Peyer's patch (tissue), 4 donors: ENCODE data around the gene SLC4A1AP. TPM values are rescaled to one million over a fixed set of nuclear protein-coding genes. Genes with fewer than 3 reads are reported as not detected.

ENCODE experiments used
- DNase-seq, 3 donors: peaks; one replicate each; pipeline ENCODE4 v3.0.0-alpha.2; 2017 to 2019
- H3K27ac ChIP-seq, 4 donors: fragments of 200-600 bp; sonication (generic); one replicate each; pipeline ENCODE4 v1.5.1; 2016 to 2019
- H3K27me3 ChIP-seq, 2 donors: fragments of 200-600 bp; sonication (generic); one replicate each; pipeline ENCODE4 v1.5.1; 2019
- H3K36me3 ChIP-seq, 3 donors: fragments of 200-600 bp; sonication (generic); one replicate each; pipeline ENCODE4 v1.5.1; 2016 to 2019
- H3K4me1 ChIP-seq, 4 donors: fragments of 200-600 bp; sonication (generic); one replicate each; pipeline ENCODE4 v1.5.1; 2016 to 2019
- H3K4me3 ChIP-seq, 4 donors: fragments of 200-600 bp; sonication (generic); 1 replicate in 3 of 4; 2 replicates in 1 of 4; pipeline ENCODE4 v1.5.1; 2016 to 2019; ENCODE audit warnings: mild to moderate bottlenecking in 1 of 4
- H3K9me3 ChIP-seq, 4 donors: fragments of 200-600 bp; sonication (generic); one replicate each; pipeline ENCODE4 v1.5.1; 2016 to 2019; ENCODE audit warnings: mild to moderate bottlenecking in 1 of 4
- POLR2A ChIP-seq, 2 donors: fragments of 450-650 bp; IDR thresholded peaks; one replicate each; pipeline ENCODE4 v1.5.1; 2017; ENCODE audit warnings: antibody characterized with exemption in 2 of 2, mild to moderate bottlenecking in 2 of 2, moderate library complexity in 2 of 2
- small RNA-seq, 2 donors: library from RNA; depleted of rRNA; stranded (forward); fragments of <200 nt; gene quantifications; one replicate each; pipeline ENCODE3, GENCODE V24; 2016
- total RNA-seq, 4 donors: library from RNA; depleted of rRNA; stranded (reverse); fragments of >200 nt; gene quantifications; one replicate each; pipeline ENCODE4 v1.1.0, GENCODE V29; 2016
- TF ChIP-seq, protein P1 (sequence below), 6 experiments: fragments of 450-650 bp in 4 of 6; fragments of 200-600 bp in 2 of 6; sonication (generic) in 1 of 6; IDR thresholded peaks; one replicate each; pipeline ENCODE4 v1.5.1; 2017 to 2019; ENCODE audit warnings: antibody characterized with exemption in 6 of 6, mild to moderate bottlenecking in 3 of 6, moderate library complexity in 1 of 6

SLC4A1AP gene
- total RNA-seq, 4 donors from 2014 or later: 18.6 to 47.0 (median 21.9) TPM

DNA sequence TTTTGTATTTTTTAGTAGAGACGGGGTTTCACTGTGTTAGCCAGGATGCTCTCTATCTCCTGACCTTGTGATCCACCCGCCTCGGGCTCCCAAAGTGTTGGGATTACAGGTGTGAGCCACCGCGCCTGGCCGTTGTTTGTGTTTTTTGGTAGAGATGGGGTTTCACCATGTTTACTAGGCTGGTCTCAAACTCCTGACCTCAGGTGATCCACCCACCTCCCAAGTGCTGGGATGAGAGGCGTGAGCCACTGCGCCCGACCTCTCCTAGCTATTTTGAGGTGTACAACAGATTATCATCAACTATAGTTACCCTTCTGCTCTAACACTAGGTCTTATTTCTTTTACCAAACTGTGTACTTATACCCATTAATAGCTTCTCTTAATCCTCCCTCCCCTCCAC, 78.9 kb downstream of the SLC4A1AP start:
- Histone ChIP-seq H3K27ac (no peak overlapping the region), H3K9me3 (no peaks in the 10 kb centered on the region), H3K27me3 (no peaks in the 10 kb centered on the region), H3K36me3 (no peaks in the 10 kb centered on the region), H3K4me1 (peaks cover 0 to 6% (median 4%) of the 10 kb centered on the region in 4 donors), H3K4me3 (no peak overlapping the region)
- TF ChIP-seq, protein P1, sequence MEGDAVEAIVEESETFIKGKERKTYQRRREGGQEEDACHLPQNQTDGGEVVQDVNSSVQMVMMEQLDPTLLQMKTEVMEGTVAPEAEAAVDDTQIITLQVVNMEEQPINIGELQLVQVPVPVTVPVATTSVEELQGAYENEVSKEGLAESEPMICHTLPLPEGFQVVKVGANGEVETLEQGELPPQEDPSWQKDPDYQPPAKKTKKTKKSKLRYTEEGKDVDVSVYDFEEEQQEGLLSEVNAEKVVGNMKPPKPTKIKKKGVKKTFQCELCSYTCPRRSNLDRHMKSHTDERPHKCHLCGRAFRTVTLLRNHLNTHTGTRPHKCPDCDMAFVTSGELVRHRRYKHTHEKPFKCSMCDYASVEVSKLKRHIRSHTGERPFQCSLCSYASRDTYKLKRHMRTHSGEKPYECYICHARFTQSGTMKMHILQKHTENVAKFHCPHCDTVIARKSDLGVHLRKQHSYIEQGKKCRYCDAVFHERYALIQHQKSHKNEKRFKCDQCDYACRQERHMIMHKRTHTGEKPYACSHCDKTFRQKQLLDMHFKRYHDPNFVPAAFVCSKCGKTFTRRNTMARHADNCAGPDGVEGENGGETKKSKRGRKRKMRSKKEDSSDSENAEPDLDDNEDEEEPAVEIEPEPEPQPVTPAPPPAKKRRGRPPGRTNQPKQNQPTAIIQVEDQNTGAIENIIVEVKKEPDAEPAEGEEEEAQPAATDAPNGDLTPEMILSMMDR (IDR thresholded peaks at IDR 0.05): no peak
- TF ChIP-seq POLR2A (IDR thresholded peaks at IDR 0.05): no peak
- no peak for DNase-seq

Small RNA genes within 50 kb of the gene (small RNA-seq; reads per million reads assigned to genes)
- 0 reads per million in 2 donors for gene RF00340

Other genes with a start within 250 kb of the SLC4A1AP start
- 10 to 100 TPM; 51.3 to 75.9 (median 63.6) TPM for gene NRBP1, start 235.3 kb upstream of the SLC4A1AP start, total RNA-seq
- gene KRTCAP3, start 221.5 kb upstream of the SLC4A1AP start, total RNA-seq: 100 to 1,000 TPM in 1 of 4 donors, 10 to 100 TPM in 2, 1 to 10 TPM in 1; 7.4 to 109 (median 73.9) TPM
- 10 to 100 TPM; 38.8 to 86.5 (median 65.3) TPM for gene IFT172, start 174.1 kb upstream of the SLC4A1AP start, total RNA-seq
- 1 to 10 TPM in 2 of 4 donors, not detected in 2; 2.0 to 3.2 TPM for gene FNDC4, start 168.7 kb upstream of the SLC4A1AP start, total RNA-seq
- under 1 TPM in 2 of 4 donors, not detected in 2; 0.53 to 0.94 TPM for gene GCKR, start 167.1 kb upstream of the SLC4A1AP start, total RNA-seq
- 100 to 1,000 TPM in 1 of 4 donors, 10 to 100 TPM in 3; 29.1 to 115 (median 37.1) TPM for gene ZNF512, start 80.8 kb upstream of the SLC4A1AP start, total RNA-seq
- gene CCDC121, start 34.9 kb upstream of the SLC4A1AP start, total RNA-seq: 10 to 100 TPM in 1 of 4 donors, 1 to 10 TPM in 3; 1.8 to 11.6 (median 2.5) TPM
- gene GPN1, start 34.8 kb upstream of the SLC4A1AP start, total RNA-seq: 10 to 100 TPM; 12.3 to 27.7 (median 19.7) TPM
- 10 to 100 TPM; 28.2 to 46.2 (median 40.2) TPM for gene SUPT7L, start 275 bp upstream of the SLC4A1AP start, total RNA-seq
- 10 to 100 TPM; 25.6 to 67.1 (median 37.8) TPM for gene MRPL33, start 107.8 kb downstream of the SLC4A1AP start, total RNA-seq
- 10 to 100 TPM in 3 of 4 donors, not detected in 1; 26.1 to 35.4 (median 33.1) TPM for gene RBKS, start 226.5 kb downstream of the SLC4A1AP start, total RNA-seq
- gene BABAM2, start 226.8 kb downstream of the SLC4A1AP start, total RNA-seq: 10 to 100 TPM; 35.0 to 70.5 (median 51.5) TPM